SK-N-SH (cell line): ENCODE data around the gene ADGRD2. TPM values are rescaled to one million over a fixed set of nuclear protein-coding genes. Genes with fewer than 3 reads are reported as not detected.

Experiments
- CTCF ChIA-PET: fragments of 300-600, 350-600 bp; formaldehyde crosslinking; extraction: SDS; loops from one replicate; lab custom pipeline; 2021; lab: Yijun Ruan, JAX
- POLR2A ChIA-PET: fragments of 350-600 bp; sonication (Branson Sonifier 250); formaldehyde crosslinking; extraction: SDS; loops from one replicate; lab custom pipeline; 2020; ENCODE audit warnings: antibody characterized with exemption, inconsistent platforms; lab: Yijun Ruan, JAX
- DNase-seq: peaks from one replicate; pipeline ENCODE4 v3.0.0; 2012
- H2AFZ ChIP-seq: fragments of 200-600 bp; sonication (generic); 2 replicates; pipeline ENCODE4 v1.8.1; 2016; ENCODE audit warnings: antibody characterized with exemption, mild to moderate bottlenecking, low read depth
- H3F3A ChIP-seq: fragments of 200-600 bp; sonication (generic); replicated peaks from 2 replicates; pipeline ENCODE3; 2016; ENCODE audit warnings: antibody characterized with exemption, mild to moderate bottlenecking; ENCODE audit not compliant: insufficient read depth
- H3K27ac ChIP-seq, 2 experiments: fragments of 200-500 bp in 1 of 2; fragments of 200-600 bp in 1 of 2; sonication (Bioruptor generic) in 1 of 2; sonication (generic), shearing (Covaris generic) in 1 of 2; 2 replicates each; pipeline versions ENCODE4 v1.5.1 to v1.6.1; 2014 to 2016; ENCODE audit warnings: low read depth in 2 of 2, inconsistent platforms in 1 of 2, low read length in 1 of 2, mild to moderate bottlenecking in 1 of 2, mixed read lengths in 1 of 2
- H3K27me3 ChIP-seq: fragments of 200-600 bp; sonication (generic), shearing (Covaris generic); 2 replicates; pipeline ENCODE4 v1.6.1; 2016; ENCODE audit warnings: mixed run types; ENCODE audit not compliant: insufficient read depth
- H3K36me3 ChIP-seq, 2 experiments: fragments of 200-500 bp in 1 of 2; fragments of 200-600 bp in 1 of 2; sonication (Bioruptor generic) in 1 of 2; sonication (generic) in 1 of 2; replicated peaks in 1 of 2; 2 replicates each; pipeline versions ENCODE3 to v1.5.1; 2014 to 2016; ENCODE audit warnings: low read length in 1 of 2, mild to moderate bottlenecking in 1 of 2; ENCODE audit not compliant: insufficient read depth in 2 of 2, control insufficient read depth in 1 of 2
- H3K4me1 ChIP-seq, 2 experiments: fragments of 200-500 bp in 1 of 2; fragments of 200-600 bp in 1 of 2; sonication (Bioruptor generic) in 1 of 2; sonication (generic), shearing (Covaris generic) in 1 of 2; 2 replicates each; pipeline versions ENCODE4 v1.5.1 to v1.6.1; 2014 to 2016; ENCODE audit warnings: low read depth in 1 of 2, low read length in 1 of 2, mixed run types in 1 of 2; ENCODE audit not compliant: insufficient read depth in 2 of 2, control insufficient read depth in 1 of 2
- H3K4me2 ChIP-seq: fragments of 200-600 bp; sonication (generic), shearing (Covaris generic); 2 replicates; pipeline ENCODE4 v1.6.1; 2017; ENCODE audit warnings: mixed run types
- H3K4me3 ChIP-seq, 2 experiments: fragments of 200-500 bp in 1 of 2; fragments of 200-600 bp in 1 of 2; sonication (Bioruptor generic) in 1 of 2; sonication (generic), shearing (Covaris generic) in 1 of 2; 2 replicates each; pipeline versions ENCODE4 v1.5.1 to v1.8.1; 2014 to 2016; ENCODE audit warnings: low read depth in 2 of 2, inconsistent platforms in 1 of 2, low read length in 1 of 2, mild to moderate bottlenecking in 1 of 2, mixed read lengths in 1 of 2, moderate library complexity in 1 of 2
- H3K79me2 ChIP-seq: fragments of 200-600 bp; sonication (generic); 2 replicates; pipeline ENCODE4 v1.8.1; 2017; ENCODE audit warnings: mild to moderate bottlenecking; ENCODE audit not compliant: insufficient read depth
- H3K9ac ChIP-seq: fragments of 200-600 bp; sonication (generic); 2 replicates; pipeline ENCODE4 v1.6.1; 2017; ENCODE audit warnings: mixed run types
- H3K9me2 ChIP-seq: fragments of 200-600 bp; sonication (generic); 2 replicates; pipeline ENCODE4 v1.6.1; 2017; ENCODE audit warnings: mixed run types
- H3K9me3 ChIP-seq: fragments of 200-600 bp; sonication (generic); 2 replicates; pipeline ENCODE4 v1.6.1; 2017; ENCODE audit warnings: mixed run types, mild to moderate bottlenecking, moderate library complexity
- H4K20me1 ChIP-seq: fragments of 200-600 bp; sonication (generic); 2 replicates; pipeline ENCODE4 v1.6.1; 2017; ENCODE audit warnings: mild to moderate bottlenecking, mixed run types; ENCODE audit not compliant: insufficient read depth
- ELF1 ChIP-seq: IDR thresholded peaks from 2 replicates; pipeline ENCODE4 v1.4.0; 2012
- EP300 ChIP-seq, 2 experiments: IDR thresholded peaks; 2 replicates each; pipeline versions ENCODE4 v1.4.0 to v1.6.1; 2012; ENCODE audit warnings: borderline replicate concordance in 1 of 2, low read depth in 1 of 2, low read length in 1 of 2
- FOSL2 ChIP-seq: IDR thresholded peaks from 2 replicates; pipeline ENCODE4 v1.4.0; 2012; ENCODE audit warnings: low read depth, mild to moderate bottlenecking, moderate library complexity, borderline replicate concordance
- FOXM1 ChIP-seq: IDR thresholded peaks from 2 replicates; pipeline ENCODE4 v1.4.0; 2012; ENCODE audit warnings: low read depth, mild to moderate bottlenecking
- GABPA ChIP-seq: IDR thresholded peaks from 2 replicates; pipeline ENCODE4 v1.4.0; 2012; ENCODE audit warnings: low read depth, mild to moderate bottlenecking
- GATA2 ChIP-seq: sonication (generic); formaldehyde crosslinking; IDR thresholded peaks from 2 replicates; pipeline ENCODE4 v1.5.0; 2020; ENCODE audit warnings: mild to moderate bottlenecking, missing genetic modification reagents
- IRF3 ChIP-seq: fragments of 150-350 bp; IDR thresholded peaks from 2 replicates; pipeline ENCODE4 v1.6.1; 2016; ENCODE audit warnings: mild to moderate bottlenecking, low read depth, low read length
- JUND ChIP-seq: IDR thresholded peaks from 2 replicates; pipeline ENCODE4 v1.4.0; 2012
- MAX ChIP-seq: IDR thresholded peaks from 2 replicates; pipeline ENCODE4 v1.4.0; 2012; ENCODE audit warnings: low read depth
- MXI1 ChIP-seq: IDR thresholded peaks from 2 replicates; pipeline ENCODE4 v1.6.1; 2012; ENCODE audit warnings: mild to moderate bottlenecking, low read depth, low read length, improper control_type of control experiment
- NFIC ChIP-seq: IDR thresholded peaks from 2 replicates; pipeline ENCODE4 v1.4.0; 2012; ENCODE audit warnings: borderline replicate concordance
- NRF1 ChIP-seq: IDR thresholded peaks from 2 replicates; pipeline ENCODE4 v1.6.1; 2012; ENCODE audit warnings: low read depth, mild to moderate bottlenecking, low read length
- PBX3 ChIP-seq: IDR thresholded peaks from 2 replicates; pipeline ENCODE4; 2012
- POLR2AphosphoS5 ChIP-seq: IDR thresholded peaks from 2 replicates; pipeline ENCODE4 v1.6.1; 2012; ENCODE audit warnings: low read depth, low read length
- RAD21 ChIP-seq: IDR thresholded peaks from 2 replicates; pipeline ENCODE4 v1.6.1; 2012; ENCODE audit warnings: mild to moderate bottlenecking, low read length
- SMC3 ChIP-seq: IDR thresholded peaks from 2 replicates; pipeline ENCODE4 v1.6.1; 2012; ENCODE audit warnings: low read depth, low read length, improper control_type of control experiment
- TCF12 ChIP-seq: IDR thresholded peaks from 2 replicates; pipeline ENCODE4 v1.4.0; 2012
- TEAD4 ChIP-seq: IDR thresholded peaks from 2 replicates; pipeline ENCODE4 v1.4.0; 2012; ENCODE audit warnings: mild to moderate bottlenecking, borderline replicate concordance; ENCODE audit not compliant: insufficient read depth
- YY1 ChIP-seq: IDR thresholded peaks from 2 replicates; pipeline ENCODE4 v1.4.0; 2012; ENCODE audit warnings: low read depth, mild to moderate bottlenecking
- WGBS: methylation state at CpG from one replicate; pipeline ENCODE4 v1.1.6; 2017; ENCODE audit warnings: low lambda C conversion rate; 5-methylcytosine and 5-hydroxymethylcytosine counted together
- polyA plus RNA-seq, 3 experiments: library from polyadenylated mRNA; depleted of rRNA; stranded (reverse); fragments of >200 nt; gene quantifications; 2 replicates each; pipeline ENCODE4 v1.2.3, GENCODE V29; 2012
- TF ChIP-seq, protein P1 (sequence below): IDR thresholded peaks from 2 replicates; pipeline ENCODE4 v1.4.0; 2012; ENCODE audit warnings: low read depth, borderline replicate concordance
- TF ChIP-seq, protein P2 (sequence below): IDR thresholded peaks from 2 replicates; pipeline ENCODE4 v1.6.1; 2012; ENCODE audit warnings: mild to moderate bottlenecking, low read depth, low read length, moderate library complexity

Gene ADGRD2
- polyA plus RNA-seq, 1 of the 3 experiments (the other 2 are of a cell fraction): 0.05 TPM

DNA sequence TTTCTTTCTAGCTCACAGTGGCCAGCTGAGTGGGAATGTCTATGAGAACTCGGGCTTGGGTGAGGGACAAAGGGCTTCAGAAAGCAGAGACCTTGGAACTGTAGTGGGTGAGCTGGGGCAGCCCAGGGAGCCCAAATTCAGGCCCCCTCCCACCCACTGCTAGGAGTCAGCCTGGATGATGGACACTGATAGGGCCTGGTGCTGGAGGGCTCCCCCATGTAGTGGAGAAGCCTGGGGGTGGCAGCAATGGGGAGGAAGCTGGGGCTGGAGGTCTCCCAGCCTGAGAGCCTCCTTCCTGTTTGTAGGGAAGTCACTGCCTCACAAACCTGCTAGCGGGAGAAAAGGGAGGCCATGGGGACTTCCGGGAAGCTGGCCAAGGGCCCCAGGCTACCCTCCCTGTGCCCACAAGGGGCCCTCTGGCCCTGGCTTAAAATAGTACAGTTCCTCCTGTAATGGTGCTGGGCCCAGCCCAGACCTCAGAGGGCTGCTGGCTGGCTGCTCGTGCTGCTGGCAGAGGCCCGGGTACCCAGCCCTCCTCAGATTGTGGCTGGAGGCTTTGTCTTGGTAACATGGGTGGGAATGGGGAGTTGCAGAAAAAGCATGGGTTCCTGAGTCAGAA lies 63.2 kb downstream of the ADGRD2 start:
- Histone ChIP-seq H3K9me3 (no peaks in the 10 kb centered on the region), H3K4me1 (peaks cover 0 to 31% of the 10 kb centered on the region in 2 experiments; a peak in 2 of 4 replicates), H2AFZ (no peak overlapping the region), H3K4me3 (no peak overlapping the region), H3K4me2 (no peak overlapping the region), H3K27me3 (no peaks in the 10 kb centered on the region), H3K36me3 (no peaks in the 10 kb centered on the region), H3K79me2 (no peaks in the 10 kb centered on the region), H3K9ac (no peak overlapping the region), H3F3A (no peaks in the 10 kb centered on the region), H3K27ac (no peak overlapping the region), H3K9me2 (no peaks in the 10 kb centered on the region), H4K20me1 (no peaks in the 10 kb centered on the region)
- POLR2A ChIA-PET: interaction anchor here (2.2 kb wide), 1 partner anchor 14 kb away, joined by 6 read pairs; no protein-coding TSS in a partner anchor
- 94% methylated on average over 5 of the region's 5 CpGs for WGBS
- TF ChIP-seq SMC3: no peak
- TF ChIP-seq GATA2: no peak
- TF ChIP-seq, protein P1, sequence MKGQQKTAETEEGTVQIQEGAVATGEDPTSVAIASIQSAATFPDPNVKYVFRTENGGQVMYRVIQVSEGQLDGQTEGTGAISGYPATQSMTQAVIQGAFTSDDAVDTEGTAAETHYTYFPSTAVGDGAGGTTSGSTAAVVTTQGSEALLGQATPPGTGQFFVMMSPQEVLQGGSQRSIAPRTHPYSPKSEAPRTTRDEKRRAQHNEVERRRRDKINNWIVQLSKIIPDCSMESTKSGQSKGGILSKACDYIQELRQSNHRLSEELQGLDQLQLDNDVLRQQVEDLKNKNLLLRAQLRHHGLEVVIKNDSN: no peak
- no peak for TF ChIP-seq TEAD4
- no peak for TF ChIP-seq NRF1
- no peak for TF ChIP-seq MAX
- no peak for TF ChIP-seq ELF1
- TF ChIP-seq EP300 (IDR thresholded peaks at IDR 0.05; ENCODE audit: borderline replicate concordance in 1 of 2, low read depth in 1 of 2, low read length in 1 of 2): no peak
- TF ChIP-seq PBX3: no peak
- no peak for TF ChIP-seq FOSL2
- no peak for TF ChIP-seq GABPA
- TF ChIP-seq MXI1: no peak
- no peak for TF ChIP-seq TCF12
- CTCF ChIA-PET: interaction anchor here (0.9 to 5.0 kb wide), 5 partner anchors 12 to 123 kb away, joined by 3 to 20 read pairs (median 6); no protein-coding TSS in a partner anchor
- DNase-seq: peak; percentile 42

DNA sequence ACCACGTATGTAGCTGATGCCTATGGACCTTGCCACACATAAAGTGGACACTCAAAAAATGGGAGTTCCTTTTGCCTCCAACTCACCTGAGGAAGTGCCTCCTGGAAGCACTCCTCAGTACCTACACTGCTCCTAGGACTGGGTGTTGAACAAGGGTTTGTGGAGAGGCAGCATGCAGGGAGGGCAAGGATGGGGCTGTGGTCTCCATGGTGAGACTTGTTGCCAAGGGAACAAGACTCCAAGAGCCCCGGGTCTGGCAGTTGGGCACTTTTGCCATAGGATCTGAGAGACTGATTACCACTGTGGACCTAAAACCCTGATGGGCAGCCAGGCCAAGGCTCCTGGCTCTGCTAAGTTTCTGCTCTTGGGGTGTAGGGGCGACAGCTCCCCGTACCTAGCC lies 63.9 kb downstream of the ADGRD2 start:
- H3K36me3 ChIP-seq: no peaks in the 10 kb centered on the region
- no peak overlapping the region for H3K4me2 ChIP-seq
- ChIA-PET POLR2A (no interaction called here), CTCF (interaction anchor here (1.0 to 5.0 kb wide), 5 partner anchors 13 to 95 kb away, joined by 3 to 20 read pairs (median 6); no protein-coding TSS in a partner anchor)
- H3K27ac ChIP-seq: no peak overlapping the region
- H3K4me3 ChIP-seq: no peak overlapping the region
- WGBS: 90% methylated on average over 4 of the region's 4 CpGs
- no peaks in the 10 kb centered on the region for H3K27me3 ChIP-seq
- H4K20me1 ChIP-seq: no peaks in the 10 kb centered on the region
- peaks cover 0 to 31% of the 10 kb centered on the region in 2 experiments; a peak in 2 of 4 replicates for H3K4me1 ChIP-seq
- no peak overlapping the region for H3K9ac ChIP-seq
- H3F3A ChIP-seq: no peaks in the 10 kb centered on the region
- no peaks in the 10 kb centered on the region for H3K9me3 ChIP-seq
- no peaks in the 10 kb centered on the region for H3K79me2 ChIP-seq
- DNase-seq: no peak
- H2AFZ ChIP-seq: no peak overlapping the region
- H3K9me2 ChIP-seq: no peaks in the 10 kb centered on the region
- TF ChIP-seq JUND (no peak), GABPA (no peak), FOXM1 (no peak), GATA2 (no peak), YY1 (no peak), IRF3 (no peak), RAD21 (no peak), SMC3 (no peak), POLR2AphosphoS5 (no peak), MAX (no peak), NFIC (no peak), NRF1 (no peak)
- TF ChIP-seq, protein P2, sequence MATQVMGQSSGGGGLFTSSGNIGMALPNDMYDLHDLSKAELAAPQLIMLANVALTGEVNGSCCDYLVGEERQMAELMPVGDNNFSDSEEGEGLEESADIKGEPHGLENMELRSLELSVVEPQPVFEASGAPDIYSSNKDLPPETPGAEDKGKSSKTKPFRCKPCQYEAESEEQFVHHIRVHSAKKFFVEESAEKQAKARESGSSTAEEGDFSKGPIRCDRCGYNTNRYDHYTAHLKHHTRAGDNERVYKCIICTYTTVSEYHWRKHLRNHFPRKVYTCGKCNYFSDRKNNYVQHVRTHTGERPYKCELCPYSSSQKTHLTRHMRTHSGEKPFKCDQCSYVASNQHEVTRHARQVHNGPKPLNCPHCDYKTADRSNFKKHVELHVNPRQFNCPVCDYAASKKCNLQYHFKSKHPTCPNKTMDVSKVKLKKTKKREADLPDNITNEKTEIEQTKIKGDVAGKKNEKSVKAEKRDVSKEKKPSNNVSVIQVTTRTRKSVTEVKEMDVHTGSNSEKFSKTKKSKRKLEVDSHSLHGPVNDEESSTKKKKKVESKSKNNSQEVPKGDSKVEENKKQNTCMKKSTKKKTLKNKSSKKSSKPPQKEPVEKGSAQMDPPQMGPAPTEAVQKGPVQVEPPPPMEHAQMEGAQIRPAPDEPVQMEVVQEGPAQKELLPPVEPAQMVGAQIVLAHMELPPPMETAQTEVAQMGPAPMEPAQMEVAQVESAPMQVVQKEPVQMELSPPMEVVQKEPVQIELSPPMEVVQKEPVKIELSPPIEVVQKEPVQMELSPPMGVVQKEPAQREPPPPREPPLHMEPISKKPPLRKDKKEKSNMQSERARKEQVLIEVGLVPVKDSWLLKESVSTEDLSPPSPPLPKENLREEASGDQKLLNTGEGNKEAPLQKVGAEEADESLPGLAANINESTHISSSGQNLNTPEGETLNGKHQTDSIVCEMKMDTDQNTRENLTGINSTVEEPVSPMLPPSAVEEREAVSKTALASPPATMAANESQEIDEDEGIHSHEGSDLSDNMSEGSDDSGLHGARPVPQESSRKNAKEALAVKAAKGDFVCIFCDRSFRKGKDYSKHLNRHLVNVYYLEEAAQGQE: no peak
